IPS-NIHi7 (cell line): Measurements from ENCODE around the gene MIA.
"Not testable (repeated sequence)": the region's sequence is repeated elsewhere in the genome, so short reads cannot be mapped to it uniquely, and the experiment has no call there.

Experiments
- DNase-seq: peaks from one replicate; pipeline ENCODE4 v3.0.0; 2012; ENCODE audit warnings: mixed read lengths; ENCODE audit errors: extremely low spot score

MIA gene

DNA sequence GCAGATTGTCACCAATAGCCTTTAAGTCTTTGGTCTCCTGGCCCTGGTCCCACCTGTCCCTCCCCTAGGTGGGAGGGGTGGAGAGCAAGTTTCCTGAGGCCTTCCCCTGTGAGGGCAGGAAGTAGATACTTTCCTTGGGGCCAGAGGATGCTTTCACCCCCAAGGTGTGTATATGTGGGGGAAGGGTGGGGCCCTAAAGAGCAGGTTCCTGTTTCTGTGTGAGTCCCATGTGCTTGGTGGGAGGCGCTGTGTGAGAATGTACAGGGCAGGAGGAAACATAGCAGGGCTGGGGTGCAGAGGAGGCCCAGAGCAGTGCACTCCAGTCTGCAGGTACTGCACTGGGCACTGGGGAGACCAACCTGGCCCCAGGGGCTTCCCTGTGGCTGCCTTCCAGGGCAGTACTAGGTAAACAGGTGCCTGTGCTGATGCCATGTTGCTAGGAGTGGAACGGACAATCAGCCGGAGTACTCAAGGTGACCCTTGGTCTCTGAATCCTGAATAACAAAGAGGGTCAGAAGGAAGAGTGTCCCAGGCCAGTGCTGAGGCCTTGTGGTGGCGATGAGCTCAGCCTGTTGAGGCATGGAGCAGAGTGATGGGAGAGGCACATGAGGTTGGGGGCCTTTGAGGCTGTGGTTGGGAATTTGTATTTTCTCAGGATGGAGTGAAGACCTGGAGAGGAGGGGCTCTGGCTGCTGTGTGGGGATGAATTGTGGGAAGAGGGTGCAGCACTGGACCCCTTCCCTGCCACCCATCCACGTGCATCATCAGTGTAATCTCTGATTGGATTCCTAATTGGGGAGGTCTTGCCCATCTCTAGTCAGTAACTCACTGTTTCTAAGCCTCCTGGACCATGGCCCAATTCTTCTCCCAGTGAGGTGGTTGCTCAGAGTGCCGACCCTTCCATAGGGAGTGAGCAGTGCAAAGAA is 28.8 kb downstream of the MIA start:
- DNase-seq = no peak

GRCh38 chr19:40804783-40805242 is 29.5 kb downstream of the MIA start:
- no peak for DNase-seq

GRCh38 chr19:40805258-40805868 is 30.0 kb downstream of the MIA start:
- DNase-seq = no peak

- DNase-seq = peak; percentile 94
Observed at GRCh38 chr19:40806423-40807146, 31.3 kb downstream of the MIA start.

GRCh38 chr19:40807147-40808020 is 32.1 kb downstream of the MIA start:
- DNase-seq = peak; percentile 36

DNA sequence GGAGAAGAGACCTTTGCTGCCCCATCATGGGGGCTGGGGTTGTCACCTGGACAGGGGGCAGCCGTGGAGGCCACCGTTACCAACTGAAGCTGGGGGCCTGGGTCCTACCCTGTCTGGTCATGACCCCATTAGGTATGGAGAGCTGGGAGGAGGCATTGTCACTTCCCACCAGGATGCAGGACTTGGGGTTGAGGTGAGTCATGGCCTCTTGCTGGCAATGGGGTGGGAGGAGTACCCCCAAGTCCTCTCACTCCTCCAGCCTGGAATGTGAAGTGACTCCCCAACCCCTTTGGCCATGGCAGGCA is 32.7 kb downstream of the MIA start:
- DNase-seq = no peak

- DNase-seq = no peak
Observed at GRCh38 chr19:40808497-40808896, 33.2 kb downstream of the MIA start.

GRCh38 chr19:40809358-40810086 is 34.2 kb downstream of the MIA start:
- DNase-seq = no peak

DNA sequence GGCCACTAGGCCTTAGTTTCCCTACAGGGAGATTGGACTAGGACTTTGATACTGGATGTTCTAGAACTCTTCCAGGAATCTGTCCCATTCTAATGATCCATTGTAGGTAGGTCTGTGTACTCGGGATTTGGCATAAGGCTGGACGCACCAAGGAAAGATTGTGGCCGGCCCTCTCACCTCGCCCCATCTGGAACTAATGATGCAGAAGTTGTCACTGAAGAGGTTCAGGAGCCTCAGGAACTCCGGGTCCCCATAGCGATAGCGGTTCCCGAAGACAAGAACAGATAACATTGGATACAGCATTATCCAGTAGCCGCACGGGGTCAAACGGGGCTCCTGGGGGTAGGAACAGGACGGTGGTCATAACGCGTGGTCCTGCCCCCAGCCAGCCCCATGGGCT is 34.8 kb downstream of the MIA start:
- DNase-seq = no peak

DNA sequence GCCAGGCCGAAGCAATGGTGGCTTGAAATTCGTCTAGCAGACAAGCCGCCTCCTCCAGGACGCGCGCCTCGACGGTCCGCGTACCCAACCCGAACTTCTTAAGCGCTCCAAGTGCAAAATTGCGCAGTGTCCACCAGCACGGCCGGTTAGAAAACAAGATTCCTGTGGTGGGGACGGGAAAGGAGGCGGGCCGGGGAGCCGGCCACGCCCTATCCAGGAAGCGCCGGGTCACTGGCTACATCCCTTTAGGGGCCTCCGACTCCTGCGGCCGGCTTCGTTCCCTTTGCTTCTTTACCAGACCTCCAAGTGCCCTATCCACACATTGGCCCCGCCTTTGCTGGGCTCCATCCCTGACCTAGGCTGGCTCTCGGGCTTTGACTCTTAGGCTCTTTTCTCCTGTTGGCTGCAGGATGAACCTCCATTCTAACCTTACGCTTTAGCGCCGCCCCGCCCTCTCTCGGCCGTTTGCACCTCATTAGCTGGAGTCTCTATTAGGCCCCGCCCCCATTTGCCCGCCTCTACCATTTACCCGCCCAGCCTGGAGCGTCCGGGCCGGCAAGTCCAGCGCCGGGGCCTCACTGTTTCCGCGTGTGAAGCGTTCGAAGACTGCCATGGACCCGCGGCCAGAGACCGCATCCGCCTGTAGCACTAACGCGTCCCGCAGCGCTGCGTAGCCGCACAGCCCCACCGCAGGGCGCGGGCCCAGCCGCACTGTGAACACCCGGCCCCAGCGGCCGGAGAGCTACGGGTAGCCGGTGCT is 35.5 kb downstream of the MIA start:
- peak; percentile 28 for DNase-seq

DNA sequence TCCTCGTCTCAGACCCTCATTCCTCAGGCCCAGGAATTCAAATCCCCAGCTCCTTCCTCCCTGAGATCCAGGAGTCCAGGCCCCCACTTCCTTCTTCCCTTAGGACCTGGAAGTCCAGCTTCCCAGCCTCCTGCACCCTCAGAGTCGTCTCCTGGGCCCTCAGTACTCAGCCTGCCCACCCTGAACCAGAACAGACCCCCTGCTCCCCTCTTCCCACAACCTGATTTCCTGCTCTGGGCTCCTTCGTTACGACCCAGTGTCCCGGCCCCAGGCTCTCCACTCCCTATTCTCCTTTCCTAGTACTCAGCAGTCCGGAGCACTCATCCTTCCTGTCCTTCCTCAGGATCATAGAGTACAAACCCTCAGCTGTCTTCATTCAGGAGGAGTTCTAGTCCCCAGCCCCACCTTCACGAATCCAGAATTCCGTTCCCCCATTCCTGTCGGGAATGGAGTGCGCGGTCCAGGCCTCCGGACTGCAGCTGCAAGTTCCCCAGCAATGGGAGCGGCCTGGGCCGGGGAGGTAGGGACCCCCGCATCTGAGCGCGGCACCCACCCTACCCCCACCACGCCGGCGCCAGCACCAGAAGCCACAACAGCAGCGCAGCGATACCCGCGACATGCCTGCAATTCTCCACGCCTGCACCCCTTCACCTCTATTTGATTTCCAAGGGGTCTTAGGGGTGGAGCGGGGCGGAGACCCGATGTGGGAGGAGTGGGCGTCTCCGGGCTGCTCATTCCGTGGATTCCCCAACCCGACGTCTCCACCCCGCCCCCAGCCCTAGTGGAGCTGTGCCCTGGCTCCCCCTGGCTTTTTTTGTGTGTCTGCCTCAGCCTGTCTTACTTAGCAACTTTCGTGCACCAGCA is 36.4 kb downstream of the MIA start:
- DNase-seq = no peak

DNA sequence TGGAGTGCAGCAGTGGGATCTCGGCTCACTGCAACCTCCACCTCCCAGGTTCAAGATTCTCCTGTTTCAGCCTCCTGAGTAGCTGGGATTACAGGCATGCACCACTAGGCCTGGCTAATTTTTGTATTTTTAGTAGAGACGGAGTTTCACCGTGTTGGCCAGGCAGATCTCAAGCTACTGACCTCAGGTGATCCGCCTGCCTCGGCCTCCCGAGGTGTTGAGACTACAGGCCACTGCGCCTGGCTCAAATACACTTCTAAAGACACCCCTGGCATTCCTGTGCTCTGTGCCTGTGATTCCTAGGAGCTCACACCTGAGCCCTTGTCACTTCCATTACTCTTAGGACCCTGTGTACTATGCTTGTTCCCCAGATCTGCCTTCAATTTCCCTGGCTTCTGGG is 37.2 kb downstream of the MIA start:
- DNase-seq = not testable (repeated sequence)

DNA sequence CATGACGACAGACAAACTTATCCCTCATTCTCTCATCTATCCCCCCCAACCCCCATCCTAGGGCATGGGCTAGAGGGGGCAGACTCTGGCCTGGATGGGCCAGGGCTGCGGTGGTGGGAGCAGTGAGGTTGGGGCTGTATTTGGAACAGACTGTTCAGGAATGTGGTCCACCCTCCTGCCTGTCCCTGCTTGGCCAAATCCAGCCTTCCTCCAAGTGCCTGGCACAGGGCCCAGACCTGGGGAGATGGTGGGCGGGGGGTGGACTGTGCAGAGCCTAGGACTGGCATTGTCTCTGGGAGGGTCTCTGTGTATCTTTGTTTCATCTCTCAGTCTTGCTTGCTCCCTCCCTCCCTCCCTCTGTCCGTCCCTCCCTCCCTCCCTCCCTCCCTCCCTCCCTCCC is 37.9 kb downstream of the MIA start:
- DNase-seq = no peak

GRCh38 chr19:40815223-40815622 is 39.9 kb downstream of the MIA start:
- no peak for DNase-seq

- not testable (repeated sequence) for DNase-seq
Observed at GRCh38 chr19:40818480-40819399, 43.4 kb downstream of the MIA start.

GRCh38 chr19:40819479-40820234 is 44.3 kb downstream of the MIA start:
- DNase-seq = not testable (repeated sequence)

DNA sequence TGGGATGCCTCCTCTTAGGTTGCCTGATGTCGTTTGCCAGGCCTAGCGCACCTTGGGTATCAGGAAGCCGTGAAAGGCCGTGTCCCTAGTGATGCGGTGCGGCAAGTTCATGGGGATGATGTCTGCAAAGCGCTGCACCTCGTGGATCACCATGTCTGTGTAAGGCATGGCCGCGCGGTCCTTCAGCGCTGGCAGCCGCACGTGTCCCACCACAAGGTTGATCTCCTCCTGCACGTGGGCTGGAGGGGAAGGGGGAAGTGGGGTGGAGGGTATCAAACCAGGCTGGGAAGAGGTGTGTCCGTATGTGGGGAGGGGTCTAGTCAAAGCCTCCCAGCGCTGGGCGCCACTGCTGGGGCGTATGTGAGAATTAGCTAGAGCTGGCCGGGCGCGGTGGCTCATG is 46.8 kb downstream of the MIA start:
- no peak for DNase-seq
